HEK293 (cell line): Measurements from ENCODE around the gene STK35.
A peak's percentile ranks its signal among the peaks of the same experiment; 100 is the strongest.

Source experiments
- CTCF ChIA-PET: fragments of 350-600 bp; formaldehyde crosslinking; extraction: SDS; loops from one replicate; lab custom pipeline; 2021; ENCODE audit warnings: antibody characterized with exemption; lab: Yijun Ruan, JAX
- POLR2A ChIA-PET: fragments of 300-600 bp; formaldehyde crosslinking; extraction: SDS; loops from one replicate; lab custom pipeline; 2020; ENCODE audit warnings: antibody characterized with exemption, inconsistent platforms; lab: Yijun Ruan, JAX
- H3K27ac ChIP-seq: fragments of 200-500 bp; sonication (Bioruptor generic); 2 replicates; pipeline ENCODE4 v1.5.1; 2014; ENCODE audit warnings: low read depth, low read length, control low read depth, inconsistent platforms; ENCODE audit errors: extremely low read depth
- H3K36me3 ChIP-seq, 2 experiments: fragments of 200-500 bp in 1 of 2; sonication (Bioruptor generic) in 1 of 2; 1 replicate in 1 of 2; 2 replicates in 1 of 2; pipeline ENCODE4 v1.5.1; 2014 to 2017; ENCODE audit warnings: inconsistent platforms in 2 of 2, low read length in 2 of 2; ENCODE audit not compliant: control insufficient read depth in 2 of 2, insufficient read depth in 1 of 2
- H3K4me1 ChIP-seq: fragments of 200-500 bp; sonication (Bioruptor generic); 2 replicates; pipeline ENCODE4 v1.5.1; 2014; ENCODE audit warnings: mild to moderate bottlenecking, low read length, inconsistent platforms; ENCODE audit not compliant: control insufficient read depth, insufficient read depth
- H3K4me3 ChIP-seq: 2 replicates; pipeline ENCODE4 v1.5.1; 2011; ENCODE audit warnings: low read depth, mild to moderate bottlenecking, control low read depth, low read length, moderate library complexity
- H3K9me3 ChIP-seq: fragments of 200-500 bp; sonication (Bioruptor generic); 2 replicates; pipeline ENCODE4 v1.5.1; 2014; ENCODE audit warnings: low read depth, low read length, inconsistent platforms; ENCODE audit not compliant: control insufficient read depth, insufficient read depth
- CTCF ChIP-seq: fragments of 450-650 bp; formaldehyde crosslinking; IDR thresholded peaks from 2 replicates; pipeline ENCODE4 v1.5.1; 2016; ENCODE audit warnings: missing biosample characterization, missing genetic modification characterization
- KLF10 ChIP-seq: fragments of 450-650 bp; IDR thresholded peaks from 2 replicates; pipeline ENCODE4 v1.5.1; 2018; ENCODE audit warnings: missing biosample characterization, mild to moderate bottlenecking, missing genetic modification characterization
- RBAK ChIP-seq: fragments of 450-650 bp; formaldehyde crosslinking; IDR thresholded peaks from 2 replicates; pipeline ENCODE4 v1.5.1; 2016; ENCODE audit warnings: missing biosample characterization, missing genetic modification characterization
- SP7 ChIP-seq: fragments of 450-650 bp; formaldehyde crosslinking; IDR thresholded peaks from 2 replicates; pipeline ENCODE4 v1.5.1; 2016; ENCODE audit warnings: missing biosample characterization, missing genetic modification characterization
- TRIM28 ChIP-seq: IDR thresholded peaks from 2 replicates; pipeline ENCODE4 v1.6.1; 2011; ENCODE audit warnings: low read length, control low read depth, borderline replicate concordance
- WT1 ChIP-seq: fragments of 450-650 bp; formaldehyde crosslinking; IDR thresholded peaks from 2 replicates; pipeline ENCODE4 v1.5.1; 2016; ENCODE audit warnings: missing biosample characterization, missing genetic modification characterization
- ZIC2 ChIP-seq: fragments of 450-650 bp; formaldehyde crosslinking; IDR thresholded peaks from 2 replicates; pipeline ENCODE4 v1.5.1; 2016; ENCODE audit warnings: missing biosample characterization, missing genetic modification characterization
- ZNF19 ChIP-seq: fragments of 450-650 bp; formaldehyde crosslinking; IDR thresholded peaks from 2 replicates; pipeline ENCODE4; 2016; ENCODE audit warnings: missing biosample characterization, missing genetic modification characterization, low read depth
- ZNF24 ChIP-seq: fragments of 450-650 bp; formaldehyde crosslinking; IDR thresholded peaks from 2 replicates; pipeline ENCODE4 v1.5.1; 2016; ENCODE audit warnings: missing biosample characterization, missing genetic modification characterization
- ZNF324 ChIP-seq: fragments of 450-650 bp; formaldehyde crosslinking; IDR thresholded peaks from 2 replicates; pipeline ENCODE4 v1.5.1; 2016; ENCODE audit warnings: missing biosample characterization, missing genetic modification characterization
- ZNF335 ChIP-seq: fragments of 450-650 bp; formaldehyde crosslinking; conservative IDR thresholded peaks from 2 replicates; pipeline ENCODE4 v1.5.1; 2016; ENCODE audit warnings: missing biosample characterization, missing genetic modification characterization
- ZNF416 ChIP-seq: fragments of 450-650 bp; formaldehyde crosslinking; IDR thresholded peaks from 2 replicates; pipeline ENCODE4 v1.5.1; 2016; ENCODE audit warnings: missing biosample characterization, missing genetic modification characterization
- ZNF449 ChIP-seq: fragments of 450-650 bp; formaldehyde crosslinking; IDR thresholded peaks from 2 replicates; pipeline ENCODE4 v1.5.1; 2017; ENCODE audit warnings: missing biosample characterization, mild to moderate bottlenecking, missing genetic modification characterization, moderate library complexity
- ZNF488 ChIP-seq: fragments of 450-650 bp; formaldehyde crosslinking; IDR thresholded peaks from 2 replicates; pipeline ENCODE4 v1.5.1; 2016; ENCODE audit warnings: missing biosample characterization, missing genetic modification characterization
- ZNF513 ChIP-seq: fragments of 450-650 bp; IDR thresholded peaks from 2 replicates; pipeline ENCODE4 v1.5.1; 2018; ENCODE audit warnings: missing biosample characterization, missing genetic modification characterization
- ZNF549 ChIP-seq: fragments of 450-650 bp; IDR thresholded peaks from 2 replicates; pipeline ENCODE4 v1.5.1; 2018; ENCODE audit warnings: missing biosample characterization, missing genetic modification characterization, mild to moderate bottlenecking, inconsistent platforms, moderate library complexity
- ZNF558 ChIP-seq: fragments of 450-650 bp; formaldehyde crosslinking; IDR thresholded peaks from 2 replicates; pipeline ENCODE4 v1.5.1; 2016; ENCODE audit warnings: missing biosample characterization, missing genetic modification characterization
- ZNF561 ChIP-seq: fragments of 450-650 bp; IDR thresholded peaks from 2 replicates; pipeline ENCODE4 v1.5.1; 2018; ENCODE audit warnings: missing biosample characterization, missing genetic modification characterization, borderline replicate concordance
- ZNF596 ChIP-seq: fragments of 450-650 bp; IDR thresholded peaks from 2 replicates; pipeline ENCODE4 v1.5.0; 2018; ENCODE audit warnings: missing biosample characterization, mild to moderate bottlenecking, missing genetic modification characterization, moderate library complexity
- ZNF658 ChIP-seq: fragments of 450-650 bp; formaldehyde crosslinking; IDR thresholded peaks from 2 replicates; pipeline ENCODE4; 2016; ENCODE audit warnings: missing biosample characterization, missing genetic modification characterization
- ZNF792 ChIP-seq: fragments of 450-650 bp; formaldehyde crosslinking; IDR thresholded peaks from 2 replicates; pipeline ENCODE4 v1.5.1; 2016; ENCODE audit warnings: missing biosample characterization, missing genetic modification characterization
- ZNF830 ChIP-seq: fragments of 450-650 bp; IDR thresholded peaks from 2 replicates; pipeline ENCODE4 v1.5.0; 2018; ENCODE audit warnings: missing biosample characterization, missing genetic modification characterization, low read depth, mild to moderate bottlenecking, moderate library complexity
- ZNF843 ChIP-seq: fragments of 450-650 bp; formaldehyde crosslinking; IDR thresholded peaks from 2 replicates; pipeline ENCODE4 v1.5.1; 2016; ENCODE audit warnings: missing biosample characterization, missing genetic modification characterization
- ZSCAN4 ChIP-seq: fragments of 450-650 bp; formaldehyde crosslinking; IDR thresholded peaks from 2 replicates; pipeline ENCODE4 v1.5.1; 2017; ENCODE audit warnings: missing biosample characterization, missing genetic modification characterization

The STK35 gene

GRCh38 chr20:2124564-2125213, 23.1 kb downstream of the STK35 start:
- no peak overlapping the region for H3K27ac ChIP-seq
- no peak overlapping the region for H3K4me3 ChIP-seq
- H3K36me3 ChIP-seq: peaks cover 0 to 58% of the 10 kb centered on the region in 2 experiments; a peak in 2 of 3 replicates
- no peaks in the 10 kb centered on the region for H3K9me3 ChIP-seq
- TF ChIP-seq ZIC2 (tag by site-specific recombination): peak; percentile 34
- no peak for TF ChIP-seq WT1 (tag by site-specific recombination)
- peaks cover 4% of the 10 kb centered on the region for H3K4me1 ChIP-seq
- ChIA-PET POLR2A (interaction anchor here (1.3 kb wide), 1 partner anchor 22 kb away, joined by 3 read pairs; no protein-coding TSS in a partner anchor), CTCF (interaction anchor here (1.9 kb wide), 1 partner anchor 48 kb away, joined by 8 read pairs; no protein-coding TSS in a partner anchor)

GRCh38 chr20:2125474-2126112, 24.0 kb downstream of the STK35 start:
- no peak for TF ChIP-seq ZNF558
- TF ChIP-seq ZNF488 (tag by site-specific recombination): no peak
- no peak for TF ChIP-seq ZNF449 (tag by site-specific recombination)
- no peak for TF ChIP-seq RBAK (tag by site-specific recombination)
- no peak for TF ChIP-seq ZSCAN4 (tag by site-specific recombination)
- TF ChIP-seq ZNF792 (tag by site-specific recombination): no peak
- TF ChIP-seq ZNF561 (tag by site-specific recombination): no peak
- no peak for TF ChIP-seq ZNF324
- no peak for TF ChIP-seq TRIM28
- no peak for TF ChIP-seq ZNF658 (tag by site-specific recombination)
- no peak for TF ChIP-seq ZNF513 (tag by site-specific recombination)
- TF ChIP-seq ZNF549: no peak
- no peak for TF ChIP-seq KLF10 (tag by site-specific recombination)
- TF ChIP-seq ZNF843 (tag by site-specific recombination): no peak
- peaks cover 0 to 49% of the 10 kb centered on the region in 2 experiments; a peak in 2 of 3 replicates for H3K36me3 ChIP-seq
- peaks cover 4% of the 10 kb centered on the region for H3K4me1 ChIP-seq
- CTCF ChIA-PET: interaction anchor here (0.6 to 1.9 kb wide), 2 partner anchors 47 to 1545 kb away, joined by 3 to 8 read pairs; no protein-coding TSS in a partner anchor
- H3K4me3 ChIP-seq: no peak overlapping the region
- POLR2A ChIA-PET: no interaction called here
- no peaks in the 10 kb centered on the region for H3K9me3 ChIP-seq
- H3K27ac ChIP-seq: no peak overlapping the region

- H3K27ac ChIP-seq: no peak overlapping the region
- CTCF ChIA-PET: no interaction called here
- no peak overlapping the region for H3K4me3 ChIP-seq
- H3K4me1 ChIP-seq: peaks cover 2% of the 10 kb centered on the region
- no peaks in the 10 kb centered on the region for H3K9me3 ChIP-seq
- POLR2A ChIA-PET: no interaction called here
- peaks cover 0 to 44% of the 10 kb centered on the region in 2 experiments; a peak in 2 of 3 replicates for H3K36me3 ChIP-seq
- no peak for TF ChIP-seq CTCF
- TF ChIP-seq ZNF335: no peak
- TF ChIP-seq SP7 (tag by site-specific recombination): no peak
- TF ChIP-seq ZNF416 (tag by site-specific recombination): no peak
- TF ChIP-seq ZNF830 (tag by site-specific recombination): no peak
- no peak for TF ChIP-seq ZNF19 (tag by site-specific recombination)
- TF ChIP-seq ZNF24 (tag by site-specific recombination): no peak
- TF ChIP-seq ZNF596 (tag by site-specific recombination): no peak
Observed at GRCh38 chr20:2127238-2127637, 25.6 kb downstream of the STK35 start.
